Stimulated activated naive B cell treated with anti-CD40 and anti-IgM and Interleukin-4, amounts not matched to agents 10 μg/mL and 1 μg/mL and 100 μg/mL, for 72 hours (primary cell): ENCODE results near the gene SLC26A1.

Experiments
- ATAC-seq, 2 donors: fragments of 150-1000 bp; cut with Tn5 transposase; replicated peaks; 2 replicates each; pipeline ENCODE4 v1.10.0; 2021; ENCODE audit warnings: moderate library complexity in 1 of 2
- DNase-seq: peaks from one replicate; pipeline ENCODE4 v3.0.0; 2021
- H3K27ac Mint-ChIP-seq: one replicate; pipeline ENCODE4 v1.8.0; 2022; ENCODE audit warnings: mild to moderate bottlenecking, mixed read lengths
- H3K27me3 Mint-ChIP-seq, 2 donors: one replicate each; pipeline ENCODE4 v1.8.0; 2022; ENCODE audit warnings: mixed read lengths in 2 of 2
- H3K36me3 Mint-ChIP-seq, 2 donors: one replicate each; pipeline ENCODE4 v1.8.0; 2022; ENCODE audit warnings: mixed read lengths in 2 of 2, mild to moderate bottlenecking in 1 of 2
- H3K4me1 Mint-ChIP-seq, 2 donors: one replicate each; pipeline ENCODE4 v1.8.0; 2022; ENCODE audit warnings: mixed read lengths in 2 of 2, mild to moderate bottlenecking in 1 of 2
- H3K4me3 Mint-ChIP-seq, 2 donors: one replicate each; pipeline ENCODE4 v1.8.0; 2022; ENCODE audit warnings: mild to moderate bottlenecking in 2 of 2, mixed read lengths in 2 of 2, moderate library complexity in 1 of 2
- H3K9me3 Mint-ChIP-seq, 2 donors: one replicate each; pipeline ENCODE4 v1.8.0; 2022; ENCODE audit warnings: mixed read lengths in 2 of 2, mild to moderate bottlenecking in 1 of 2

The SLC26A1 gene

DNA sequence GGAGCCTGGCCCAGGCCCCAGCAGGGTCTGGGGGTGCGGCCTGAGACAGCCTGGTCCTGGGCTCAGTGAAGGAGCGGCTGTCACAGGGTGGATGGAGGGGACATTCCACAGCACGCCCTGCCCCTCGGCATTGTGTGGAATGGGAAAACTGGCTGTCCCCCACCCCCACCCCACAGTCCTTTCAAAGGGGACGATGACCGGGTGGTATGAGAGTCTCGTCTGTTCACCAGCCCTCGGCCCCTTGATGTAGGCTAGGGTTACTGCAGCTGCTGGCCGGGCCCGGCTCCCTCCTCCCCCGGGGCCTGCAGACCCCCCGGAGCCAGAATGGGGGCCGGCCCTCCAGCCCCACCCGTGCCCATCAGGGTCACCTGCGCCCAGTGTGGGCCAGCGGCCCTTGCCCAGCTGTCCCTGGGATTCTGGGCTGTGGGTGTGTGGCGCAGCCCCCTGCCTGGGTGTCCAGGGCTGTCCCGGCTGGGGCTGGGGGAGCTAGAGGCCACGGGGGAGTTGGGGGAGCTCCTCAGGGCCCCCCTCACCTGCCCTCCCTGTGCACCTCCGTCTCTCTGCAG is 30.0 kb upstream of the SLC26A1 start:
- no peaks in the 10 kb centered on the region for H3K27me3 Mint-ChIP-seq
- no peak overlapping the region for H3K4me3 Mint-ChIP-seq
- H3K36me3 Mint-ChIP-seq: peaks cover 7 to 8% of the 10 kb centered on the region in 2 donors
- H3K4me1 Mint-ChIP-seq: peaks cover 21 to 51% of the 10 kb centered on the region in 2 donors
- no peak for DNase-seq
- ATAC-seq: no peak
- no peaks in the 10 kb centered on the region for H3K9me3 Mint-ChIP-seq
- no peak overlapping the region for H3K27ac Mint-ChIP-seq

- peaks cover 7 to 8% of the 10 kb centered on the region in 2 donors for H3K36me3 Mint-ChIP-seq
- no peak for DNase-seq
- no peak overlapping the region for H3K27ac Mint-ChIP-seq
- peaks cover 25 to 56% of the 10 kb centered on the region in 2 donors for H3K4me1 Mint-ChIP-seq
- no peaks in the 10 kb centered on the region for H3K27me3 Mint-ChIP-seq
- H3K4me3 Mint-ChIP-seq: no peak overlapping the region
- no peak for ATAC-seq
- H3K9me3 Mint-ChIP-seq: no peaks in the 10 kb centered on the region
These were observed 29.5 kb upstream of the SLC26A1 start for GRCh38 chr4:1022739-1023066.

- ATAC-seq: no peak
- peaks cover 26 to 61% of the 10 kb centered on the region in 2 donors for H3K4me1 Mint-ChIP-seq
- H3K9me3 Mint-ChIP-seq: no peaks in the 10 kb centered on the region
- H3K4me3 Mint-ChIP-seq: peak overlapping the region in 1 of 2 donors; percentile 63
- peak overlapping the region; percentile 87 for H3K27ac Mint-ChIP-seq
- no peak for DNase-seq
- H3K27me3 Mint-ChIP-seq: no peaks in the 10 kb centered on the region
- peaks cover 7 to 8% of the 10 kb centered on the region in 2 donors for H3K36me3 Mint-ChIP-seq
These were observed 29.0 kb upstream of the SLC26A1 start for GRCh38 chr4:1022051-1022738.

DNA sequence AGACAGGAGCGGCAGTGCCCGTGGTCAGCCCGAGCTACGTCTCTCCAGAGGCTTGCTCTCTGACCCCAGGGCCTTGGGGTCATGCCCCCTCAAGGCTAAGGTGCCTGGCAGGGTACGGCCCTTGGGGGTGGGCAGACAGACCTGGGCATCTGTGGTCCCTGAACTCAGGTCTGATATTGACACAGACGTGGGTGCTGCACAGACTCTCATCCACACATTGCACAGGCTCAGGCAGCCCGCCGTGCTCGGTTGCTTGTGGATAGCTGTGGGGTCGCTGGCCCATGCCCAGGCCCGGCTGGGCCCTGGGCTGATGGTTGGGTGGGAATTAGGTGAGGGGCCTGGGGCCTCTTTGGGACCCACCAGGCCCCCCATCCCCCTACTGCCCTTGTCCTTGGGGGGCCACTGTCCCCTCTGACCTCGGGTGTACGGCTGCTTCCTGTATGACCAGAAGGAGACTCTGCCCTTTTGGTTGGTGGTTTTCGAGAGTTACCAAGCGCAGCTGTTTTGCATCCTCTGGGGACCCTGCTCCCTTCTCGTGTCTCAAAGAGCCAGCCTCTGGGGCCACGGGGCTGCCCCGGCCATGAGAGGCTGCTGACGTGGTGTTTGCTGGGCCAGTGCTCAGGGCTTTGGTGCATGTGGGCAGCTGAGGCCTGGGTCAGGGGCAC is 28.3 kb upstream of the SLC26A1 start:
- Mint-ChIP-seq H3K27me3 (no peaks in the 10 kb centered on the region), H3K27ac (peak overlapping the region; percentile 87), H3K4me1 (peaks cover 25 to 64% of the 10 kb centered on the region in 2 donors), H3K9me3 (no peaks in the 10 kb centered on the region), H3K4me3 (peak overlapping the region; percentile 21 to 63), H3K36me3 (peaks cover 7 to 8% of the 10 kb centered on the region in 2 donors)
- DNase-seq: peak; percentile 87
- ATAC-seq: peak; percentile 92 to 93

DNA sequence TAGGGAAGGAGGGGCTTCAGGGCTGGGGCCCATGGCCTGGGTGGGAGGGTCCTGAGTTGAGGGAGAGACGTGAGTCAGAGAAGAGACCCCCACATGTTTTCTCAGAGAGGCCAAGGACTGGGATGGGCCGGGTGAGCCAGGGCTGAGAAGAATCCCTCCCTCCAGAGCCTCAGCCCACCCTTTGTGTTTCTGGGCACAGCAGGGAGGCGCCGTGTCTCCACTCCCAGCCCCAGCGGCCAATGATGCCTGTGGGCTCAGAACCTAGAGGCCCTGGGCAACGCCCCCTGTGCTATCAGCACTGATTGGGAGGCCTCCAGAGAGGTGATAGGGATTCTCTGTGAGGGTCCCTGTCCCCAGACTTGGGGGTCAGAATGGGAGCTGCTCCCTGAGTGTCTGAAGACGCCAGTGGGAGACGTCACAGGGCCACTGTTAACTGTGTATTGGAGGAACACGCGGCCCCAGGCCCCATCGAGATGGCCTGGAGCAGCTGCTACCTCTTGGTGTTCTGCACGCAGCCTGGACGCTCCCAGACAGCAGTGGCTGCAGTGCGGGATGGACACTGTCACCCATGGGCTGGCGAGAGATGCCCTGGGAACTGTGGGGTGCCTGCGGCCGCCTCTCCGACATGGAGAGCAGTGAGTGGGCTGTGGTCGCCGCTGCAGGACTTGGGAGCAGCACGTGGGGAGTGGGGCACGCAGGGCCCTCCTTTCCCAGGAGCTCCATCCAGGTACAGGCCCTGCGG is 26.7 kb upstream of the SLC26A1 start:
- H3K36me3 Mint-ChIP-seq: peaks cover under 1 to 2% of the 10 kb centered on the region in 2 donors
- no peaks in the 10 kb centered on the region for H3K9me3 Mint-ChIP-seq
- H3K4me3 Mint-ChIP-seq: no peak overlapping the region
- H3K27me3 Mint-ChIP-seq: no peaks in the 10 kb centered on the region
- DNase-seq (no peak), ATAC-seq (no peak)
- peaks cover 12 to 54% of the 10 kb centered on the region in 2 donors for H3K4me1 Mint-ChIP-seq
- H3K27ac Mint-ChIP-seq: peak overlapping the region; percentile 9

DNA sequence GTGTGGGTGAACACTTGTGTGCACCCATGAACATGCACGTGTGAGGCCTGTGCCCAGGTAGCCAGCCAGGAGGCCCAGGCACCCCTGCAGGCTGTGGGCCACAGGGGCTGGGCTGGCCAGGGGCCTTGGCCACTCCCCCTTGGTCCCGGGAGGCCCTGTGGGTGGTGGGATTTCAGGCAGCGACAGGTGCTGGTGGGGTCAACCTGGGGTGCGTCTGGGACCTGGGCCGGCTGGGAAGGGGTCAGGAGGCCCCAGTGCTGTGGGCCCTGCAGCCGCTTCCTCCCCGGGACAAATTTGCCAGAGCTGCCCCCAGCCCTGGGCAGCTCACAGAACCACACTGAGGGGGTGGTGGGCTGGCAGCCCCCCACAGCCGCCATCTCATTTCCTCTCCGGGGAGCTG is 26.1 kb upstream of the SLC26A1 start:
- no peaks in the 10 kb centered on the region for H3K36me3 Mint-ChIP-seq
- H3K27me3 Mint-ChIP-seq: no peaks in the 10 kb centered on the region
- ATAC-seq (no peak), DNase-seq (no peak)
- peaks cover 12 to 52% of the 10 kb centered on the region in 2 donors for H3K4me1 Mint-ChIP-seq
- H3K9me3 Mint-ChIP-seq: no peaks in the 10 kb centered on the region
- no peak overlapping the region for H3K4me3 Mint-ChIP-seq
- peak overlapping the region; percentile 20 for H3K27ac Mint-ChIP-seq

- peaks cover 0 to 3% of the 10 kb centered on the region in 2 donors for H3K36me3 Mint-ChIP-seq
- no peak for DNase-seq
- H3K4me1 Mint-ChIP-seq: peaks cover 12 to 52% of the 10 kb centered on the region in 2 donors
- no peaks in the 10 kb centered on the region for H3K27me3 Mint-ChIP-seq
- H3K9me3 Mint-ChIP-seq: no peaks in the 10 kb centered on the region
- ATAC-seq: no peak
- peak overlapping the region; percentile 65 for H3K27ac Mint-ChIP-seq
- H3K4me3 Mint-ChIP-seq: no peak overlapping the region
These were observed 25.2 kb upstream of the SLC26A1 start for GRCh38 chr4:1018147-1019020.

GRCh38 chr4:1017706-1018105 is 24.5 kb upstream of the SLC26A1 start:
- no peak overlapping the region for H3K4me3 Mint-ChIP-seq
- no peak overlapping the region for H3K27ac Mint-ChIP-seq
- DNase-seq (no peak), ATAC-seq (no peak)
- no peaks in the 10 kb centered on the region for H3K9me3 Mint-ChIP-seq
- peaks cover 0 to 3% of the 10 kb centered on the region in 2 donors for H3K36me3 Mint-ChIP-seq
- peaks cover 12 to 52% of the 10 kb centered on the region in 2 donors for H3K4me1 Mint-ChIP-seq
- no peaks in the 10 kb centered on the region for H3K27me3 Mint-ChIP-seq

DNA sequence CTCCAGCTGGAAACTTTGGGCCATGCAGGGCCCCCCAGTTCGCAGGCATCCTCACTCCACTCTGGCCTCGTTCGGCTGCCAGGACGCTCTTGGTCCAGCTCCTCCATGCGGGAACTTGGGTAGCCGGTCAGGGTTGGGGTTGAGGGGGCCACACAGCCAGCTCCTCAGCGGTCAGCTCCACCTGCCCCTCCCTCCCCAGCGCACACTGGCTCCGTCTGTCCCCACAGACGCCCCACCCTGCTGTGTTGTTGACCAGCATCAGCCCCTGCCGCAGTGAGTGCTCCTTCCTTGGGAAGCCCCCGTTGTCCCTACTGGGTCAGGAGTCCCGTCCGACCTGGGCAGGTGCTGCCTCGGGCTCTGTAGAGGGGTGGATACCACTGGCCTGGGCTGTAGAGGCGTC is 24.0 kb upstream of the SLC26A1 start:
- Mint-ChIP-seq H3K27ac (no peak overlapping the region), H3K36me3 (peaks cover 0 to 3% of the 10 kb centered on the region in 2 donors), H3K27me3 (no peaks in the 10 kb centered on the region), H3K4me3 (no peak overlapping the region), H3K9me3 (no peaks in the 10 kb centered on the region), H3K4me1 (peaks cover 12 to 48% of the 10 kb centered on the region in 2 donors)
- ATAC-seq: no peak
- DNase-seq: no peak

- Mint-ChIP-seq H3K4me1 (peaks cover 5 to 37% of the 10 kb centered on the region in 2 donors), H3K27me3 (no peaks in the 10 kb centered on the region), H3K36me3 (peaks cover 0 to 3% of the 10 kb centered on the region in 2 donors), H3K27ac (no peak overlapping the region), H3K9me3 (no peaks in the 10 kb centered on the region), H3K4me3 (no peak overlapping the region)
- no peak for ATAC-seq
- DNase-seq: no peak
These were observed 22.5 kb upstream of the SLC26A1 start for GRCh38 chr4:1015746-1016145.

DNA sequence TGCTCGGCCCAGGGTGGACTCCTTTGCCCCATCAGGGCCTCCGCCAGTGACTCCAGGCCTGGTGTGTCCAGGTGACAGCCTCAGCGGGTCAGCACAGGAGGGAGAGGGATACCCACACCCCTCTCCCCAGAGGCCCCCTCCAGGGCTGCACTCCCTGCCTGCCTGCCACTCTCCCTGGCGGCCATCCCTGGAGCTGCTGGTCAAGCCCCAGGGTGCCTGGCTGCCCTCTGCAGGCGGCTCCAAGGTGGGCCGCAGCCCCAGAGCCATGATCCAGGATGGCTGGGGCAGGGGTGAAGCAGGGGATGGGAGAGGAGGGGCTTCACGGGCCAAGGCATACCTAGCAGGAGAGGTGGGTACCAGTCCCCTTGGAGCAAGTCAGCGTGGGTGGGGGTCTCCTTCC is 22.0 kb upstream of the SLC26A1 start:
- peaks cover 10 to 41% of the 10 kb centered on the region in 2 donors for H3K4me1 Mint-ChIP-seq
- ATAC-seq: no peak
- no peaks in the 10 kb centered on the region for H3K27me3 Mint-ChIP-seq
- no peak overlapping the region for H3K27ac Mint-ChIP-seq
- no peaks in the 10 kb centered on the region for H3K9me3 Mint-ChIP-seq
- H3K36me3 Mint-ChIP-seq: peaks cover 0 to 3% of the 10 kb centered on the region in 2 donors
- H3K4me3 Mint-ChIP-seq: no peak overlapping the region
- no peak for DNase-seq

DNA sequence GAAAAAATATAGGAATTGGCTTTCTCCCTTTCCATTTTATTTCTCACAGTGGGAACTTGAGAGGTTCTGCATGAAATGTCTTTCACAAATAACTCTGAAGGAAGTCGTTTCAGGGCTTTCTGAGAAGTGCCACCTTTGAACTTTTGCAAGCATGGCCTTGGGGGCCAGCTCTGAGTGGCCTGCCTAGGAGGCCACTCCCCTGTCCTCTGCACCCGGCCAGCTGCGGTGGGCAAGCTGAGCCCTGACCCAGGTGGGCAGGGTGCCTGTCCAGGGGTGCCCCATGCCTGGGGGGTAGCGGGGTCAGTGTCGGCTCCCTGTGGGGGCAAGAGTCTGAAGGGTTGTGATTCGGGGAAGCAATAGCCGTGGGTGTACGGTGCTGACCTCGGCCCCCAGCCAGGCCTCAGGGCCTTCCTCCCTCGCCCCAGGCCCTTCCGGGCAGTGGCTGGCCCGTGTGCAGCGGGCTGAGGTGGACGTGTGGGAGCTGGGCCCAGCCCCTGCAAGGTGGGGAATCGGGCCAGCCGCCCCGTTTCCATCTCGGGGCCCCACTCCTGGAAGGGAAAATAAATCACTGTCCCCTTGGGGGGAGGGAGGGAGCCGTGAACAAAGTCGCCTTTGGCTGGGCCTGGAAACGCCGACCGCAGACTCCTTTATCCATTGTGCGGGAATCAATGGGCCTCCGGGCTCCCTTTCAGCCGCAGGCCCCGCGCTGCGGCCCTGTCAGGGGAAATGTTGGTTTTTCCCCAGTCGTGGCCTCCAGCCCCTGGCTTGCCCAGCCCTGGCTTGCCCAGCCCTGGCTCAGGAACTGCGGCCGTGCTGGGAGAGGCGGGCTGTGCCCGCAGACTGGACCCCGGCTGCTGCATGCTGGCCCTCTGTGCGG is 21.3 kb upstream of the SLC26A1 start:
- no peaks in the 10 kb centered on the region for H3K9me3 Mint-ChIP-seq
- no peak overlapping the region for H3K4me3 Mint-ChIP-seq
- no peak for ATAC-seq
- peaks cover 2 to 3% of the 10 kb centered on the region in 2 donors for H3K36me3 Mint-ChIP-seq
- no peaks in the 10 kb centered on the region for H3K27me3 Mint-ChIP-seq
- peaks cover 10 to 36% of the 10 kb centered on the region in 2 donors for H3K4me1 Mint-ChIP-seq
- no peak for DNase-seq
- no peak overlapping the region for H3K27ac Mint-ChIP-seq
